GM12875 (cell line): ENCODE data around the gene SERPINI1.

Source experiments
- H3K4me3 ChIP-seq: one replicate; pipeline ENCODE4 v1.5.1; 2011; ENCODE audit warnings: low read depth, low read length, control low read depth
- CTCF ChIP-seq: IDR thresholded peaks from 2 replicates; pipeline ENCODE4 v1.5.1; 2011; ENCODE audit warnings: low read depth, mild to moderate bottlenecking, control low read depth, inconsistent platforms, low read length, moderate library complexity, borderline replicate concordance; ENCODE audit not compliant: insufficient read depth

SERPINI1 gene

DNA sequence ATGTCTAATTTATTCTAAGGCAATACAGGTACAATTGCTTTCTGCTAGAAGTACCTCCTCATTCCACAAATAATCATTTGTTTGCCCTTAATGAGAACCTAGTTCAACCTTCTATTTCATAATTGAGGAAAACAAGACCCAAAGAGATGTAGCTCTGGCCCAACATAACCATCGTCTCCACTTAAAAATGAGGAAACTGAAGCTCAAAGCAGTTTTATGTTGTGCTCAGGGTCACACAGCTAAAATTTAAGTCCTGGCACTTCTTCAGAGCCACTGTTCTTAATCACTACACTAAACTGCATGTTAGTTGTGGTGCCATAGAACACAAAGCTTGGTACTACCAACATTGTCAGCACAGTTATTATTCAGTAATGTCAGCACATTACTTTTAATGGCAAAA lies 108.0 kb downstream of the SERPINI1 start:
- no peak overlapping the region for H3K4me3 ChIP-seq
- TF ChIP-seq CTCF: no peak

GRCh38 chr3:167843886-167844285 lies 108.4 kb downstream of the SERPINI1 start:
- TF ChIP-seq CTCF: no peak
- no peak overlapping the region for H3K4me3 ChIP-seq

DNA sequence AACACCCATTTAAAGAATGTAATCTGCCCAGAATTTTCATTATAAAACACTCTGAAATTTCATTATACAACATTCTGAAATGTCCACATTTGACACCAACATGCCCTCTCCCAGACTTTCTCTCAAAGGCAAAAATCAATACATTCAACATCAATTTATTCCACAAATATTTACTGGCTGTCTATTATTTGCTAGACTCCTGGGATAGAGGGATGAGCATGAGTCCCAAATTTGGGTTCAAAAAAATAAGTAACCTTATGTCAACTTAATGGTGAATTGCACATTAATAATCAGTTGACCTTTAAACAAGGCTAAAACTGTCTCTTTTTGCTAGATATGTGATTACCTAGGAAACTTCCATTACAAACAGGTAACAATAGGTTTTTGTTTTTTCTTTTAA lies 109.0 kb downstream of the SERPINI1 start:
- TF ChIP-seq CTCF: no peak
- no peak overlapping the region for H3K4me3 ChIP-seq

GRCh38 chr3:167851171-167851570 lies 115.7 kb downstream of the SERPINI1 start:
- TF ChIP-seq CTCF: no peak

DNA sequence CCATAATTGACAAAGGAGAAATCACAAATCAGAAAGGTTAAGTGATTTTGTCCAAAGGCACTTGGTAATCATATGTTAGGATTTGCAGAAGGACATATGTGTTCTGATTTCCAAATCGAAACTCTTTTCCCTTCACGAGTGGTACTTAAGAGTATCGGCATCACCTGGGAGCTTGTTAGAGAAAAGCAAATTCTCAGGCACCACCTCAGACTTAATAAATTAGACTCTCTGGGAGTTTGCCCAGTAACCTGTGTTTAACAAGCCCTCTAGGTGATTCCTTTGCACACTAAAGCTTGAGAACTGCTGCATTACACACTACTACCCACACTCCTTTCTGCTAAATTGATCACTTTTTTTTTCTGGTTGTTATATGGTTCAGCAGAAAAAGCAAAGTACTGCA lies 116.2 kb downstream of the SERPINI1 start:
- TF ChIP-seq CTCF: no peak
- no peak overlapping the region for H3K4me3 ChIP-seq

More at GRCh38 chr3:167851171-167851570, 115.7 kb downstream of the SERPINI1 start:
- no peak overlapping the region for H3K4me3 ChIP-seq

DNA sequence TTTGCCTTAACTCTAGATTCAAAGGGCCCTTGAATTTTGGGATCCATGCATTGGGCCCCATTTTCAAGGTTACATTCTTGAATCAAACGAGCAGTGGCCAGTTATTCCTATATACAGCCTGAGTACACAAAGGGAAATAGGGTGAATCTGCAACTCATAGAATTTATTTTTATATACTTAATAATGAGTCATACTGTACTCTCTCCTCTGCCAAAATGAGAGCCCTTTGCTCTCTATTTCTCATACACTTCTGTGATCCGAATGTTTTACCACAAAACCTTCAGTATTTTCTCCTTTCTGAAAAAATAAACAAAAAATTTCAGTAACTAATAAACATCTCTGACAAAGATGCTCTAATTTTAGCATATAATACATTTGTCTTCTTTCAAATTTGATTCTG lies 116.7 kb downstream of the SERPINI1 start:
- no peak for TF ChIP-seq CTCF
- H3K4me3 ChIP-seq: no peak overlapping the region

- H3K4me3 ChIP-seq: no peak overlapping the region
- TF ChIP-seq CTCF: no peak
Observed at GRCh38 chr3:167854063-167854462, 118.5 kb downstream of the SERPINI1 start.
